ENCODE data around the gene TP53AIP1. TPM values are rescaled to one million over a fixed set of nuclear protein-coding genes. Genes with fewer than 3 reads are reported as not detected.
A peak's percentile ranks its signal among the peaks of the same experiment; 100 is the strongest.

The TP53AIP1 gene
- polyA plus RNA-seq, 4 donors = 0.07 to 0.18 TPM; not detected in 2

- no peaks in the 10 kb centered on the region for H3K27me3 ChIP-seq (ENCODE audit: control insufficient read depth in 3 of 3, insufficient read depth in 3 of 3, low read length in 3 of 3)
- WGBS, 3 donors = 84 to 88% (median 84%) methylated on average over 7 of the region's 7 CpGs
- DNase-seq = no peak
- H3K36me3 ChIP-seq (ENCODE audit: control insufficient read depth in 3 of 3, insufficient read depth in 2 of 3, low read depth in 1 of 3, low read length in 3 of 3) = no peaks in the 10 kb centered on the region
- H3K27ac ChIP-seq (ENCODE audit: low read depth in 1 of 3, low read length in 2 of 3) = no peak overlapping the region
- no peaks in the 10 kb centered on the region for H3K9me3 ChIP-seq (ENCODE audit: control insufficient read depth in 2 of 2, insufficient read depth in 1 of 2, low read depth in 1 of 2, low read length in 1 of 2)
- H3K4me3 ChIP-seq (ENCODE audit: low read depth in 1 of 3, low read length in 3 of 3) = no peak overlapping the region
- H3K4me1 ChIP-seq (ENCODE audit: control insufficient read depth in 3 of 3, insufficient read depth in 2 of 3, low read depth in 1 of 3, low read length in 2 of 3) = no peaks in the 10 kb centered on the region
- FAIRE-seq = no peak
Observed at GRCh38 chr11:128933481-128934178, 9.0 kb downstream of the TP53AIP1 start.

- WGBS, 3 donors = 83 to 87% (median 83%) methylated on average over 6 of the region's 6 CpGs
Observed at GRCh38 chr11:128931668-128932067, 11.0 kb downstream of the TP53AIP1 start.

GRCh38 chr11:128931066-128931465 lies 11.6 kb downstream of the TP53AIP1 start:
- Histone ChIP-seq H3K4me1 (ENCODE audit: control insufficient read depth in 3 of 3, insufficient read depth in 2 of 3, low read depth in 1 of 3, low read length in 2 of 3) (no peaks in the 10 kb centered on the region), H3K36me3 (ENCODE audit: control insufficient read depth in 3 of 3, insufficient read depth in 2 of 3, low read depth in 1 of 3, low read length in 3 of 3) (no peaks in the 10 kb centered on the region), H3K9me3 (ENCODE audit: control insufficient read depth in 2 of 2, insufficient read depth in 1 of 2, low read depth in 1 of 2, low read length in 1 of 2) (no peaks in the 10 kb centered on the region), H3K27me3 (ENCODE audit: control insufficient read depth in 3 of 3, insufficient read depth in 3 of 3, low read length in 3 of 3) (peaks cover 0 to 8% (median 0%) of the 10 kb centered on the region in 3 donors), H3K4me3 (ENCODE audit: low read depth in 1 of 3, low read length in 3 of 3) (no peak overlapping the region), H3K27ac (ENCODE audit: low read depth in 1 of 3, low read length in 2 of 3) (no peak overlapping the region)
- DNase-seq (no peak), FAIRE-seq (no peak)
- WGBS, 3 donors = 76 to 83% (median 77%) methylated on average over 3 of the region's 3 CpGs

More at GRCh38 chr11:128931668-128932067, 11.0 kb downstream of the TP53AIP1 start:
- no peak overlapping the region for H3K4me3 ChIP-seq (ENCODE audit: low read depth in 1 of 3, low read length in 3 of 3)
- FAIRE-seq (no peak), DNase-seq (no peak)
- H3K27me3 ChIP-seq (ENCODE audit: control insufficient read depth in 3 of 3, insufficient read depth in 3 of 3, low read length in 3 of 3) = peaks cover 0 to 8% (median 0%) of the 10 kb centered on the region in 3 donors
- no peak overlapping the region for H3K27ac ChIP-seq (ENCODE audit: low read depth in 1 of 3, low read length in 2 of 3)
- H3K4me1 ChIP-seq (ENCODE audit: control insufficient read depth in 3 of 3, insufficient read depth in 2 of 3, low read depth in 1 of 3, low read length in 2 of 3) = no peaks in the 10 kb centered on the region
- H3K36me3 ChIP-seq (ENCODE audit: control insufficient read depth in 3 of 3, insufficient read depth in 2 of 3, low read depth in 1 of 3, low read length in 3 of 3) = no peaks in the 10 kb centered on the region
- H3K9me3 ChIP-seq (ENCODE audit: control insufficient read depth in 2 of 2, insufficient read depth in 1 of 2, low read depth in 1 of 2, low read length in 1 of 2) = no peaks in the 10 kb centered on the region

DNA sequence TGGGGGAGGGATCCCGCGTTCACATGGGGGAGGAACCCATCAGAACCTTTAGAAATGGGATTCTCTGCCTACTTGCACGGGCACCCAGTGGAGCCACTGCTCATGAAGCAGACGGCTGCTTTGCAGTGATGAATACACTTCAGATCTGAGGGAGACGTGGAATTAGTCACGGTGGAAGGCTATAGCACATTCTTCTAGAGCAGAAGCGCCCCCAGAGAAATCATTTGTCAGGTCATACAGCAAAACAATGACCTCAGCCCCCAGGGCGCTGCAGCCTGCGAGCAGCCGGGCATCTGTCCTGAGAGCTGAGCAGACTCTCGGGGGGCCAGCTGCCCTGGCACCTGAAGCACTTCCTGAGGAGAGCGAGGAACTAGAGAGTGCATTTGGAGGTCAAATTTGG lies 12.7 kb downstream of the TP53AIP1 start:
- H3K4me3 ChIP-seq (ENCODE audit: low read depth in 1 of 3, low read length in 3 of 3) = no peak overlapping the region
- H3K4me1 ChIP-seq (ENCODE audit: control insufficient read depth in 3 of 3, insufficient read depth in 2 of 3, low read depth in 1 of 3, low read length in 2 of 3) = no peaks in the 10 kb centered on the region
- FAIRE-seq = no peak
- DNase-seq = no peak
- no peak overlapping the region for H3K27ac ChIP-seq (ENCODE audit: low read depth in 1 of 3, low read length in 2 of 3)
- no peaks in the 10 kb centered on the region for H3K9me3 ChIP-seq (ENCODE audit: control insufficient read depth in 2 of 2, insufficient read depth in 1 of 2, low read depth in 1 of 2, low read length in 1 of 2)
- no peaks in the 10 kb centered on the region for H3K36me3 ChIP-seq (ENCODE audit: control insufficient read depth in 3 of 3, insufficient read depth in 2 of 3, low read depth in 1 of 3, low read length in 3 of 3)
- peaks cover 0 to 8% (median 0%) of the 10 kb centered on the region in 3 donors for H3K27me3 ChIP-seq (ENCODE audit: control insufficient read depth in 3 of 3, insufficient read depth in 3 of 3, low read length in 3 of 3)
- WGBS, 3 donors = 69 to 84% (median 82%) methylated on average over 12 of the region's 12 CpGs

DNA sequence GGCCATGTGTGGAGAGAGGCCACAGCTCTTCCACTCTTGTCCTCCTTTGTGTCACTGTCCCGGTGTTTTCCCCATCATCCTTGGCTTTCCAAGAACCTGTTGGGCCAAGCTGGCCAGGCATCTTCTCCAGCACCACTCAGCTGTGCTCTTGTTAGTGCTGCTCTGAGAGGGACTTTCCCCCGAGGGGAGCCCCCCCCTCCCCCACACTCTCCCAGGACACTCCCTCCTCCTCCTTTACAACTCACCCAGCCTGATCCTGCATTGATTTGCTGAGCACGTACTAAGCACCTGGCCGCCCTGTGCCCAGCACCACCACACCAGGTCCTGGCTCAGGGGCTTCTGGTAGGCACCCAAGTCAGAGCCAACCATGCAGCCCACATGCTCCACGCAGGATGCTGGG lies 13.2 kb downstream of the TP53AIP1 start:
- Histone ChIP-seq H3K4me1 (ENCODE audit: control insufficient read depth in 3 of 3, insufficient read depth in 2 of 3, low read depth in 1 of 3, low read length in 2 of 3) (no peaks in the 10 kb centered on the region), H3K27ac (ENCODE audit: low read depth in 1 of 3, low read length in 2 of 3) (no peak overlapping the region), H3K36me3 (ENCODE audit: control insufficient read depth in 3 of 3, insufficient read depth in 2 of 3, low read depth in 1 of 3, low read length in 3 of 3) (no peaks in the 10 kb centered on the region), H3K27me3 (ENCODE audit: control insufficient read depth in 3 of 3, insufficient read depth in 3 of 3, low read length in 3 of 3) (peaks cover 0 to 8% (median 0%) of the 10 kb centered on the region in 3 donors), H3K4me3 (ENCODE audit: low read depth in 1 of 3, low read length in 3 of 3) (no peak overlapping the region), H3K9me3 (ENCODE audit: control insufficient read depth in 2 of 2, insufficient read depth in 1 of 2, low read depth in 1 of 2, low read length in 1 of 2) (no peaks in the 10 kb centered on the region)
- DNase-seq (no peak), FAIRE-seq (no peak)
- 63 to 66% (median 65%) methylated on average over 5 of the region's 5 CpGs for WGBS, 3 donors

DNA sequence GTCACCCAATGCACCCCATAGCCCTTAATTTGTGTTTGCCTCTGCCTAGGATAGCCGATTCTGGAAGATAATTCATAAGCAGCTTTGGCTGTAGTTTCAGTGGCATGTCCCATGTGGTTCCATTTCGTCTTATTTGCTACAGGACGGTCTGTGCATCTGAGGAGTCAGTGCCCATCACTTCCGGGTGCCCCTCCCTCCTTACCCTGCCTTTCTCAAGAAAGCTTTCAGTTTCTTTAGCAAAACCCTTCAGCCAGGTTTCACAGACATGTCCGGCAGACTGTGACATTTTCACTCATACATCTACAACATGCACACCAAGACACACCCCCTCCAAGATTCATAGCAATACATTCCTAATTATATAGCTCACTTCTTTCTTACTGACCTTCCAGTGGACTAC lies 14.3 kb downstream of the TP53AIP1 start:
- 12 to 38% (median 27%) methylated on average over 5 of the region's 5 CpGs for WGBS, 3 donors
- no peaks in the 10 kb centered on the region for H3K9me3 ChIP-seq (ENCODE audit: control insufficient read depth in 2 of 2, insufficient read depth in 1 of 2, low read depth in 1 of 2, low read length in 1 of 2)
- DNase-seq = peak in 1 of 2 donors; percentile 18
- no peak overlapping the region for H3K4me3 ChIP-seq (ENCODE audit: low read depth in 1 of 3, low read length in 3 of 3)
- no peak for FAIRE-seq
- no peak overlapping the region for H3K27ac ChIP-seq (ENCODE audit: low read depth in 1 of 3, low read length in 2 of 3)
- no peaks in the 10 kb centered on the region for H3K4me1 ChIP-seq (ENCODE audit: control insufficient read depth in 3 of 3, insufficient read depth in 2 of 3, low read depth in 1 of 3, low read length in 2 of 3)
- H3K36me3 ChIP-seq (ENCODE audit: control insufficient read depth in 3 of 3, insufficient read depth in 2 of 3, low read depth in 1 of 3, low read length in 3 of 3) = no peaks in the 10 kb centered on the region
- peaks cover 0 to 8% (median 0%) of the 10 kb centered on the region in 3 donors for H3K27me3 ChIP-seq (ENCODE audit: control insufficient read depth in 3 of 3, insufficient read depth in 3 of 3, low read length in 3 of 3)

DNA sequence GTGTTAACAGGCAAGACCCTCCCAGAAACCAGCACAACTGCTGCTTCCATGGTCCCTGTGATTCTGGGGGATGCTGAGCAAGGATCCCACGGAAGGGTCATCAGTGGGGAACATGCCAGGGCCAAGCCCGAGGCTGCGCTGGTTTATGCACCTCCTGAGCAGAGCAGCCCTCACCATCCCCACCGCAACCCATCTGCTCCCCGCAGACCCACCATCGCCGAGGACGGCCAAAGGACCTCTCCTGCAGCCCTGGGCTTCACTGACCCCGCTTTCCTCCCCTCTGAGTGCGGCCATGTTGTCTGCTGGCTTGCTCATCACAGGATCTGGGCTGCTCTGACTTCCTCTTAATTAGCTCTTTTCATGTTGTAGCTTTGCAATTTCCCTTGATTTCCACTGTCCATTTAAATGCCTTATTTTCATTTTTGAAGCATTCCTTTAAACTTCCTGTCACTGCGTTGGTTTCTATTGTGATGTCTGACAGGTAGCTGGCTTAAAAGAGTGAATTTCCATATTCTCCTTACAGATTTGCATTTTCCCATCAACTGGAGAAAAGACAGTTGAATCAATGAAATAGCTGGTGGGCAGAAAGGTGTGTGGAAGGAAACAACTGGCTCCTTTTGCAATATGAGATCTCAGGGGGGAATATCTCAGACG lies 14.9 kb downstream of the TP53AIP1 start:
- WGBS, 3 donors = 80 to 86% (median 82%) methylated on average over 12 of the region's 12 CpGs
- no peak overlapping the region for H3K4me3 ChIP-seq (ENCODE audit: low read depth in 1 of 3, low read length in 3 of 3)
- FAIRE-seq (no peak), DNase-seq (no peak)
- H3K4me1 ChIP-seq (ENCODE audit: control insufficient read depth in 3 of 3, insufficient read depth in 2 of 3, low read depth in 1 of 3, low read length in 2 of 3) = no peaks in the 10 kb centered on the region
- H3K9me3 ChIP-seq (ENCODE audit: control insufficient read depth in 2 of 2, insufficient read depth in 1 of 2, low read depth in 1 of 2, low read length in 1 of 2) = no peaks in the 10 kb centered on the region
- H3K36me3 ChIP-seq (ENCODE audit: control insufficient read depth in 3 of 3, insufficient read depth in 2 of 3, low read depth in 1 of 3, low read length in 3 of 3) = no peaks in the 10 kb centered on the region
- H3K27me3 ChIP-seq (ENCODE audit: control insufficient read depth in 3 of 3, insufficient read depth in 3 of 3, low read length in 3 of 3) = peaks cover 0 to 8% (median 0%) of the 10 kb centered on the region in 3 donors
- H3K27ac ChIP-seq (ENCODE audit: low read depth in 1 of 3, low read length in 2 of 3) = no peak overlapping the region

DNA sequence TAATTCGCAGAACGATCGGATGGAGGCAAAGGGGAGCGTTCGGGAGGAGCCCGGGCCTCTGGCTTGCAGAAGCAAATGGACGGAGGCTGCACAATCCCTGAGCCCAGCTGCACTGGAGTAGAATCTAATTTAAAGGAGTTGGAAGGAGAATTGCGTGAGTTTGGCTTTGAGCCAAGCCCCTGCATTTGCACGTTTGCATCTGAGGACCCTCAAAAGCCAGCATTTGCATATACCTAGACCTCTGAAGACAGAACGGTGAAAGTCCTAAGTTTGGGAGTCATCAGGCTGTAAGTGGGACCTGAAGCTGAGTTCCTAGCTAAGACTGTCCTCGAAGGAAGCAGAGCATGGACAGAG lies 15.6 kb downstream of the TP53AIP1 start:
- FAIRE-seq = no peak
- H3K27me3 ChIP-seq (ENCODE audit: control insufficient read depth in 3 of 3, insufficient read depth in 3 of 3, low read length in 3 of 3) = peaks cover 0 to 8% (median 0%) of the 10 kb centered on the region in 3 donors
- 74 to 82% (median 79%) methylated on average over 11 of the region's 11 CpGs for WGBS, 3 donors
- H3K36me3 ChIP-seq (ENCODE audit: control insufficient read depth in 3 of 3, insufficient read depth in 2 of 3, low read depth in 1 of 3, low read length in 3 of 3) = no peaks in the 10 kb centered on the region
- H3K9me3 ChIP-seq (ENCODE audit: control insufficient read depth in 2 of 2, insufficient read depth in 1 of 2, low read depth in 1 of 2, low read length in 1 of 2) = no peaks in the 10 kb centered on the region
- no peak overlapping the region for H3K27ac ChIP-seq (ENCODE audit: low read depth in 1 of 3, low read length in 2 of 3)
- H3K4me1 ChIP-seq (ENCODE audit: control insufficient read depth in 3 of 3, insufficient read depth in 2 of 3, low read depth in 1 of 3, low read length in 2 of 3) = no peaks in the 10 kb centered on the region
- H3K4me3 ChIP-seq (ENCODE audit: low read depth in 1 of 3, low read length in 3 of 3) = no peak overlapping the region
- DNase-seq = no peak

Measured in small intestine (tissue), 7 donors.